NK-92 (cell line): ENCODE data around the gene TMOD2.

Experiments used
- DNase-seq: peaks from one replicate; lab custom pipeline; 2025; ENCODE audit not compliant: unreplicated experiment; lab: John Stamatoyannopoulos, UW

Gene TMOD2

DNA sequence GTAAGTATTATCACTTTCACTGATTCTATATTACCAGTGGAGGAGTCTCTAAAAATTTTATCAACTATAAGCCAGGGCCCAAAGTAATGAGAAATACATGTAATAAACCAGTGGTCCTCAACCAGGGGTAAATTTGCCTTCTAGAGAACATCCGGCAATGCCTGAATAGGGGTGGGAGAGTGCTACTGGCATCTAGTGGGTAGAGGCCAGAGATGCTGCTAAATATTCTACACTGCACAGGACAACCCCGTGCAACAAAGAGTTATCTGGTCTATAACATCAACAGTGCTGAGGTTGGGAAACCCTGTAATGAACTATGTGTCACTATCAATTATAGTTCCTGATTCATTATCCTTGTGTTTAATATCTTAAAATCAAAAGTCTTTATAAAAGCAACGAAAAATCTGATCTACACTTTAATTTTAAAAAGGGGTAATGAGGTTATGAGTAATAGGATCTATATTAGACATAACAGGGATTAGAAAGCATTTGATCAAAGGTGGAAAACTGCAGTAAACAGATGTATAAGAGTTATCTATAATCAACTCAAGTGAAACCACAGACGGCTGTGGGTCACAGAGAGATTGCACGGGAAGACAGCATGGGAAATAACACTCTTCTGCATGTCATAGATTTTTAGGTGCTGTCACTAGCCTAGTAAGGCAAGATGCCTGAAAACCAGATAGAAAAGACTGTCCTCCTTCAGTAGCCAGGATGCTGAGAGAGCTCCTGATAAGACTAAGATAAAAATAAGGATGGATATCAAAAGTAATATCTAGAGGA is 16.0 kb upstream of the TMOD2 start:
- DNase-seq, result no peak

DNA sequence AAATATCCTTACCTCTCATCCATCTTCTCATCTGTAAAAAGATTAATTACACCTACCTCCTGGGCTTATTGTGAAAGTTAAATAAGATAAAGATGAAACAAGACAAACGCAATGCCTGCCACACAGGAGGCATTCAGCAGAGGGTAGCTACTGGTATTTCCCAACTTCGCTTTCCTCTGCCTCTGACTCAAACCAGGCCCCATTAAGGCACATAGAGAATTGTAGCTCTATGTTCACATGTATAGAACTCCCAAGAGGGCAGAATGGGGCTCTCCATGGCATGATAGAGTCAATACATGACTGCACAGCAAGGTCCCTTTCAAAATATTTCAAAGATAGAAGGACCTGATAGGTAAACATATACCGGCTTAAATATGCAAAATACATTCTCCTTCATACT is 15.3 kb upstream of the TMOD2 start:
- no peak for DNase-seq

DNA sequence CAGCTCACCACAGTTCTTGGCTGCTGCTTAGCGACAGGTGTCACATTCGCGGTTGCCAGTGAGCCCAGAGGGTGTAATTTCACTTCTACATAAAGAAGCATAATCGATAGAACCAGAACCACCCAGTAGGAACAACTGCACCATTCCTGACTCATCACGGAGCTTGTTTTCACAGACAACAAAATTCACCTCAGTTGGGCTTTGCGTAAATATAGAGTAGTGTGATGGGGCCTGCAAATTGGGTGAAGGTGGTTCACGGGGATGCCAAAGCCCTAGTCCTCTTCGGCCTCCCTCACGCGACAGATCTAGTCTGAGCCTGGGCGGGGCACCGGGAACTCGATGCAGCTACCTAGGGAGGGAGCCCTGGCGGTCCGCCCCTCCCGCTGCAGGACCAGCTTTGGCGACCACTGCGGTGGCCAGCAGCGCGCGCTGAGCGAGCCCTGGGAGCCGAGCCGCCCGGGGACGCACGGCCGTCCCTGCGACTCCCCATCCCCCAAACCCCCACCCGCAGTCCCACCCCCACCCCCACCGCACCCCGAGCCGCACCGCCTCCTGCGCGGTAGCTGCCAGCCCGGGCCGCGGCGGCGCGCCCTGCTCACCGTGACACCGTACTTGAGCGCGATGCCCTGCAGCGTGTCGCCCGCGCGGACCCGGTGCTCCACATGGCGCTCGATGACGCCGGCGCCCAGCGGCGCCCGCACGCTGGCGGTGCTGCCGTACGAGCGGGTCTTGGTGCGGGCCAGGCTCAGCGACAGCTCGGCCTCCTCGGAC is 14.5 kb upstream of the TMOD2 start:
- no peak for DNase-seq

DNA sequence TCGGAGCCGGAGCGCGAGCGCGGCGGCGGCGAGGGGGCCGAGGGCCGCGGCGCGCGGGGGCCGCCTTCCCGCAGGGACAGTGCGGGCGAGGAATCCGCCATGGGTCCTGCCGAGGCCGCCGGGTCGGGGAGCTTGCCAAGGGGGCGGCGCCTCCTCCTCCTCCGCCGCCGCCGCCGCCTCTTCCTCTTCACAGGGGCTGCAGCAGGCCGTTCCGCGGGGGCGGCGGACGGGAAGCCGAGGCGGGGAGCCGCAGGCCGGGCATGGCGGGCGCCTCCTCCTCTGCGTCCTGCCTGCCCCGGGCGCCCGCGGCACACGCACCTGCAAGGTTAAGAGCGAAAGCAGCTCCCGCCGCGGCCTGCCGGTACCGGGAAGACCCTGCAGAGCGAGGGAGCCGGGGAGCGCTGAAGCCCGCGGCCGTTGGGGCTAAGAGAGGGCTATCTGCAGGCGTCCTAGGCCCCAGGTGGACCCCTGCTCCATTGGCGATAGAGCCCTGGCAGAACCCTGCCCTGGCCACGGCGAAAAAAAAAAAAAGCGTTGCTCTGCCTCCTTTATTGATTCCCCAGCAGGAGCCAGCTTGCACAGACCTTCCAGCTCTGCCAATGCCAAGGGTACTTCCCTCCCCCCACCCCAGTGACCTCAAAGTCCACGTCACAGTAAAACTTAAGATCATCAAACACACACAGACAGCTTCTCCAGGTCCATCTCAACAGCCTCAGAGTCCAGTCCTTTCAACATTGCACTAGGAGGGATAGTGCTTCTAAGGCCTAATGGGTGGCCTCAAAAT is 13.7 kb upstream of the TMOD2 start, which contains the start of gene LYSMD2:
TSS of gene LYSMD2 (minus strand) at position 134 of the 784 bp plus-strand sequence. CDS start at position 101, 33 bp downstream.
- DNase-seq, result no peak

DNA sequence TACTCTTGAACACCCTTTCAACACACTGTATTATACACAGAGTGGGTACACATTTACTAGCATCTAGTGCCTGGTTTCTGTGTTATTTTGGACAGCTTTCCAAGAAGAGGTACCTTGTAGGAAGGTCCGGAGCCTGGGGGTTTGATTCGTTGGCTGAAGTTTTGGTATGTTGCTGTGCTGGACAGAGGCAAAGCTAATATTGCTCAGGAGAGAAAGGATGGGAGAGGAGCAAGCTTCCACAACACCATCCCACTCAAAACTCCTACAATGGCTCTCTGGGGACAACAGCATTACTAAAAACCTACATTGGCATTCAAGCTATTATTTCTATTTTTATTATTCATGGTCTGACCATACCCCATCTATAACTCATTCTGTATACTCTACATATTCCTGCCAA is 12.8 kb upstream of the TMOD2 start:
- DNase-seq, result no peak

DNA sequence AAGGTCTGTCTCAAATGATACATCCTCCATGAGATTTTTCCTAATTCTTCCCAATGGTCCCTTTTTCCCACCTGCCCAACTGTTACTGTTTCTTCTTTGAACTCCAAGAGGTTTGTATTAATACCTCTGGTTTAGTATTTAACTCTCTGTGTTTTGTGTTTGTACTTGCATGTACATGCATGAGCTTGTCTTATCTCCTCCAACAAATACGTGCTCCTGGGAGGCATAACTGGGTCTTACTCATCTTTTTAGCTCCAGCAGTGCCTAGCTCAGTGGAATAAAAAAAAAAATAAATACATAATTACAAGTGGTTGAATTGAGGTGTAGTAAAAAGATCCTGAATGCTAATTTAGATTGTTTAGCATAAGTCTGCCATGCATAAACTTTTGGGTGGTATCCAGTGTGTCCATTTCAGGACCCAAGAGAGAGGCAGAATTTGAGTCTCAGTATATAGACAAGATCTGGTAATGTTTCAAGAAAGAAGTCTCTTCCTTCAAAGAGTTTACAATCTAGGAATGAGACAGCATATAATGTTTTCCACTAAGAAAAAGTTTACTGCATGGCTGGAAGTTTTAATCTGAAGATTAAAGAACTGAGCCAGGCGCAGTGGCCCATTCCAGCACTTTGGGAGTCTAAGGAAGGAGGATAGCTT is 12.2 kb upstream of the TMOD2 start:
- DNase-seq, result no peak

DNA sequence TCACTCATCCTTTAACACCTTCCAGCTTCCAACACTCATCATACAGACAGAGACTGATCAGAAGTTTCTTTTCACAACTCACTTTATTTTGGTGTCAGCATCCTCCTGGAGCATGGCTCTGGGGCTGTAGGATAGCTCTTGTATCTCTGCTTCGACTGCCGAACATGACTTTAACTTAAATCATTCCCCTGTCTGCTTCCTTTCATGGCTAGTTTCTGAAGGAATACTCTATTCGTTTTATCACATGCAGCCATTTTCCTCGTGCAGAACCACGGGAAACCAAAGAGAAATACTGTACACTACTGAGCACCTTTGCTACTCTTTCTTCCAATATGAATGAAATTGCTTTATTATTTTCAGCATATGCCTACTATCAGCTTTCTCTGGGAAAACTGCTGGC is 2.1 kb upstream of the TMOD2 start:
- no peak for DNase-seq

DNA sequence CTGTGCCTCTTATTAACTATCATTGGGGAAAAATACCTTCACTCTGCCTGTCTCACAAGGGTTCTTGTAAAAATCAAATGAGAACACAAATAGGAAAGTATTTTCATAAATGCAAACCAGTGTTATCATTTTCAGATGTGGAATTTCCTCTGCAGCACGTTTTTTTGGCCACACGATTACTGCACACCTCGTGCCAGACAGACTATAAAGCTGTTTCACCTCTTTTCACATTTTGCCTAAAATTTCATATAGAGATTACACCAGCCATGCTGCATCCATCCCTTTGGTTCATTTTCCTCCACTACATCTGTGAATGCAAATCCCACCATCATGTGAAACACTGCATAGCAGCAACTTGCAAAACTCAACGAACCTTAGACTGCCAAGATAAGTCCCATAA is 1.2 kb upstream of the TMOD2 start:
- DNase-seq, result no peak

DNA sequence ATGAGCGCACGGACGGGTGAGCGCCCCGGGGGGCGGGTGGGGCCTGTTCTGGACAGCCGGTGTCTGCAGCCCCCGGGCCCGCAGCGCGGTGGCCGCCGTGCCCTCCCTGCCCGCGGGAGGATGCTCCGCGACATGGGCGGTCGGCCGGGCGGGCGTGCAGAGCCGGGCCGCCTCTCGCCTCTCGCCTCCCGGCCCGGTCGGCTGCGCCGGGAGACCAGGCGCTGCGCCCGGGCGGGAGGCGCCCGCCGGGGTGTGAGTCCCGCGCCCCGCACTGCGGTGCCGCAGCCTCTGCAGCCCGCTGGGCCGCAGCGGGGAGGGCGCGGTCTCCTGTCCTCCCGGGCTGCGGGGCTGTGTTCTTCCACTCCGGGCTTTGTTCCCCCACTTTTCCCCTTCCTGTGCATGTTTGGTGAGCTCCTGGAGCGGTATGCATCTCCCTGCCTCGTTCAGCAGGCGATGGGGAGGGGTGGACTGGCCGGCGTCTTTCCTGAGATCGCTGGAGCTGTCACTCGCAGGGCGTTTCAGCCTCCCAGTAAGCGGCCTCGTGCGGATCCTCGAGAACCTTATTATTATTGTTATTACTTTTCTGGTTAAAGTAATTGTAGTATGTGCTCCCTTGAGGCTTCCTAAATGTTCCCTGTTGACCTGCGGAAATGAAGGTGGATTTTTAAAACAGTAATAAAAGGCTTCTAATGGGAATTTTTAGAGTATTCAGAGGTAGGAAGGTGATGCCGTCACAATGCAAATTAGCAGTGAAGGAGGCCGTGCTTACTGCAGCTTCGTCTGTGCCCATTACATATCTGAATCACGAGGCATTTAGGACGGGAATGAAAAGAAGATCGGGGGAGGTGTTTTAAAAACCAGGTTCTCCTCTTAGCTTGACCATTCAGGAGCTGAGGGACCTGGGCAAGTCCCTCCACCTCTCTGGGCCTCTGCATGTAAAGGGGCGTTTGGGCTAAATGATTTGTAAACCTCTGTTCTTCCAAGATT is 593 bp downstream of the TMOD2 start:
- no peak for DNase-seq

DNA sequence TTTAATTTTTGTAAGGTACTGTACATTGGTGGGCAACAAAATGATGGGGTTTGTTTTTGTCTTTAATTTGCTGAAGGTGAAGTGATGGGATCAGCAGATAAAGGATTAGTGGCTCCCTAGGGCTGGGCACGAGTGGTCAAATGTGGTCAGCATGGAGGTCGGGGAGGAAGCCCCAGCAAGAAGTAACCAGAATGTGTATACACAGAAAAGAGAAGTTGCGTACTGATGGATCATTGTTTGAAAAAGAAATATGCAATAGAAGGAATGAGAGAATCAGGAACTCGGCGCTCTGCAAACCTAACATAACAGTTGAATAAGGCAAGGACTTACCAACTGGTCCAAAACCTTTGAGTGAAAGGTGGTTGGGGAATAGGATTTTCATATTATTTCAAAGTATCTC is 1.5 kb downstream of the TMOD2 start:
- DNase-seq, result no peak

DNA sequence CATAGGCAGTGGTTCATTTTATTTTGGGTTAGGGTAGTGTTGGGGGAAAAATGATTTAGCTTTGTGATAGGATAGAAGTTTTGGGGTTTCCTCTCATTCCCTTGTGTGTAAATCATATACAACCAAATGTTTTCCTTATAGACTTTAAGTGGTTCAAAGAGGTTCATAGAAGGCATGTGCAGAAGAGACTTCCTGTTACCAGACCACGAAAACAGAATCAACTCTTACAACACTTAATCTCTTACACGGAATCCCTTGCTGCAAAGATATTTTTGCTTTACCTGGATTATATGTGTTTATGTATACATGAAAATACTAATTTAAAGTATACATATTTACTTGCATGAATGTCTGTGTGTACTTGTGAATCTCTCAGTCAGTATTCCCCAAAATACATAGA is 2.9 kb downstream of the TMOD2 start:
- no peak for DNase-seq

DNA sequence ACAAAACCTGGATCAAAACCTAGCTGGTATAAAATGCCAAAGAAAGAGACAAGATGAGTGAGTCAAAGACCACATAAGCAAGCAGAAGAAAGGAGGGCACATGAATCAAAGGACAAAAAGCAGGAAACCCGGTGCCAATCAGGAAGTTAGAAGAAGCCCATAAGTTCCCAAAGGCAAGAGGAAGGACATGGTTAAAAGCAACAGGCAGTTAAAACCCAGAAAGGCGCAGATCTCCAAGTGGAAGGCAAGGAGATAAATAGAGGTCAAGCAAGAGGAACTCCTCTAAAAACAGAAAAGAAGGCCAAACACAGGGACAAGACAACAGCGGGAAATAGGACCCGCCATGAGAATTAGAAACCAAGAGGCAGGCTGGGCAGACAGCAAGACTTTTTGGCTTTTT is 4.4 kb downstream of the TMOD2 start:
- no peak for DNase-seq

DNA sequence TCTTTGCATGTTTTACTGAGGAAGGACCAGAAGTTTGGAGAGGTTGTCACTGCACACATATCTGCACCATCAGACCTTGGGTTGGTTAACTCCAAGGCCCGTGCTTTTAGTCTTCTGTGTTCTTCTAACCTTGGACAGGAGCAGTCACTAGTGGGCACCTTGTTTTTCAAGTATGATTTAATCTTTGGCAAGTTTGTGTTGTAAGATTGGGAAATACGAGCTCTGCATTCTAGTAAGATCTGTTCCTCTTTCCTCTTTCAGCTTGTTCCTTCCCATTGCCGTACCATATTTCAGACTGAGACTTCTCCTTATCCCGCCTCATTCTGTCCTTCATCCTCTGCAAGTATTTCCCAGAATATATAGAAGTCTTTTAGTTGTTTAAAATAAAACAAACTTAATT is 5.1 kb downstream of the TMOD2 start:
- DNase-seq, result no peak

DNA sequence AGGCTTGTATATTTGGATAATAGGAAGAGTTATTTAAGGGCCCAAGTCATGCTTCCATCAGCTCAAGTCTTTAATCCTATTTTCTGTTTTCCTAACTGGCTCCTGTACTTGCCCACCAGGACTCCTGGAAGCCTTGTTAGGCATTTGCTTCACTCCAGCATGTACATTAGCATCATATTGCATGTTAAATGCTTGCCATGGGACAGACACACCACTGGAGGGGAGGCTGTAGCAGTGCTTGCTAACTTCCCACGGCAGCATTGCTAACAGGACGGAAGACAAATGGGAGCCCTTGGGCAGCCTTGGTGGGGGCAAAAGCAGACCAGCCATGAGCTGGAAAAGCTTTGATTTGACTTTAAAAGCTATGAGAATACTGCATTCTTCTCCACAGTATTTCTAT is 6.1 kb downstream of the TMOD2 start:
- no peak for DNase-seq

DNA sequence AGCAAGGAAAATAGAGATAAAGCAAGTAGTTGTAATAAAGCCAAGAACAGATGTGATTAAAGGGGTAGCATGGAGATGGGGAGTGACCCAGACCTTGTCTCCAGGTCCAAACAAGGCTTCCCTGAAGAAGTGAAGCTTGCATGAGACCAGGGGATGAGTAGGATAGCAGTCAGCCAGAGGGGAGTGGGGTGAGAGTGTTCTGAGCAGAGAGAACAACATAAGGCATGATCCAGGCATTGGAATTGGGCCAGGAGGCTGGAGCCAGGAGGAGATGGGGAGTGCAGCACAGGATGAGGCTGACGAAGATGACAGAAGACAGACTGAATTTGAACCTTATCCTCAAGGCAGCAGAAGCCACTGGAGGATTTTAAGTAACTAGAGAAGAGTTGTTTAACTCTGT is 7.2 kb downstream of the TMOD2 start:
- DNase-seq, result no peak

DNA sequence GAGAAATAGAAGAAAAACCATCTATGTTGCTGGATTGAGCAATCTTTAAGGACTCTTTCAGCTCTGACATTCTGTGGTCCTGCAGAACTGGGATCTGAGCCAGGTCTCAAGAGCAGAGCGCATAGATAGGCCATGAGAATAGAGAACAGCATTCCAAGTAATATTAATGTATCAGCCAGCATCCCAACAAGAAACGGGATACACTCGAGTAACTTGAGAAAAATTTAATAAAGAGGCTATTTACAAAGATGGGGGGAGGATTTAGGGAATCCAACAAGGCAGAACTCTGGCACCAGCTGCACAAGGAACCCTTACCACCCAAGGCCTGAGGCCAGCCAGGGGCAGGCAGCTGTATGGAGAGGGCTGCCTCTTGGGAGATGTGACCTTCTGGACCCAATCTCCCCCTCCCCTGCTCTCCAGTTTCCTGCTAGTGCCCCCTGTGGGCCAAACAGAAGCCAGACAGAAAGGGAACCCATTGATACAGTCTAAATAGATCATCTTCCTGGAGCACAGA is 8.2 kb downstream of the TMOD2 start:
- DNase-seq, result no peak

DNA sequence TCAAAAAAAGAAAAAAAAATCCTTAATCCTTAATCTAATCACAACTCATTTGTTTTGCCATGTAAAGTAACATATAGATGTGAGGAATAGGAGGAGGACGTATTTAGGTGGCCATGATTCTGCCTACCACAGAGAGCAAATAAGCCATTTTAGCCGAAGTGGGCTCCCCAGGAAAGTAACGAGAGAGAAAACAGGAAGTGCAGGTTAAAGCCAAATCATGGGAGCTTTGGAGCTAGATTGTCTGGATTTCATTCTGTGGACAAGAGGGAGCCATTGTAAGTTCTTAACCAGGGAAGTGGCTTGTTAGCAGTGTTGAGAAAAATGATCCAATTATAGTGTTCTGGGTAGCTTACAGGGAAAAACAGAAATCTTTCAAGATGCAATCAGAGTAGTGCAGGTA is 9.4 kb downstream of the TMOD2 start:
- no peak for DNase-seq

DNA sequence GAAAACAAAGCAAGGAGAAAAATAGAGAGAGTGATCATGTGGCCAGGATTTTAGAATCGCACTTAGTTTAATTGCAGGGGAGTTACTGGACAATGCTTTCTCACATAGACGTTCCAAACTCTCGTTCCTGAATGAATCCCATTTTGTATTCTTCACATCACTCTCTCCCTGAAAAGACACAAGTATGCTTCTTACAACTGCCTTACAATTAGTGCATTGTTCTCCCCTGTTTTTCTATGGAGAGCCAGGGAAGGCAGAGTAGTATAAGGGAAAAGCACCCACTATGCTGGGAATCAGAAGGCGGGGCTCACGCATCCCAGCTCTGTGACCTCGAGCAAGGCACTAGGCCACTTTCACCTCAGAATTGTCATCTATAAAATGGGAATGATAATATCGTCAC is 14.4 kb downstream of the TMOD2 start:
- DNase-seq, result no peak

DNA sequence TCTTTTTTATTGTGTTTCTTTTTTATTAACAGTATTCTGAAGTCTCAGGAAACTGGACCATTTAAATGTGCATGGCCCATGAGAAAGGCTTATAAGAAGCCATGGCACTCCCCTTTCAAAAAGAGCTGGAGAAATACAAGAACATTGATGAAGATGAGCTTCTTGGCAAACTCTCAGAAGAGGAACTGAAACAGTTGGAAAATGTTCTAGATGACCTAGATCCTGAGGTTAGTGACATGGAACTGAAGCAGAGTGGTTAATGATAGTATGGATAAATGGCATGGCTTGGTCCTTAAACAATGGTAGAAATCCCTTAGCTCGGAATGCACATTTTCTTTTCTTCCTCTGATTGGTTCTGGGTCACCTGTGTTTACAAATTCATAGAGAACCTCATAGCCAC is 14.9 kb downstream of the TMOD2 start:
- no peak for DNase-seq

DNA sequence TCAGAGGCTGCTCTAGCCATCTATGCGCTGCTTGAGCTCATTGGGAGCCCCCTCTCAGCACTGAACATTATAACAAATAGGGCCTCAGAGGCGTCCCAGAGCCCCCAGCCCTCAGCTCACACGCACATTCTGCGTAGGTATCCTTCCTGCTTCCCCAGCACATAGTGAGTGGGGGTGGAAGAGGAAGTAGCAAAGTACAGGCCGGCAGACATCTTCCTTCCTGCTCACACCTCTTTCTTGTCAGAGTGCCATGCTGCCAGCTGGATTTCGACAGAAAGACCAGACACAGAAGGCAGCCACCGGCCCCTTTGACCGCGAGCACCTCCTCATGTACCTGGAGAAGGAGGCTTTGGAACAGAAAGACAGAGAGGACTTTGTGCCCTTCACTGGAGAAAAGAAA is 16.6 kb downstream of the TMOD2 start:
- no peak for DNase-seq
